HG02798 (cell line): ENCODE data around the gene CD300E.

Experiments used
- ATAC-seq: cut with Tn5 transposase; IDR thresholded peaks from one replicate; pipeline ENCODE4 v1.9.1; 2021; ENCODE audit warnings: mild to moderate bottlenecking; ENCODE audit not compliant: unreplicated experiment, poor library complexity

The CD300E gene

GRCh38 chr17:74569020-74570003 lies 54.2 kb downstream of the CD300E start:
- no peak for ATAC-seq

DNA sequence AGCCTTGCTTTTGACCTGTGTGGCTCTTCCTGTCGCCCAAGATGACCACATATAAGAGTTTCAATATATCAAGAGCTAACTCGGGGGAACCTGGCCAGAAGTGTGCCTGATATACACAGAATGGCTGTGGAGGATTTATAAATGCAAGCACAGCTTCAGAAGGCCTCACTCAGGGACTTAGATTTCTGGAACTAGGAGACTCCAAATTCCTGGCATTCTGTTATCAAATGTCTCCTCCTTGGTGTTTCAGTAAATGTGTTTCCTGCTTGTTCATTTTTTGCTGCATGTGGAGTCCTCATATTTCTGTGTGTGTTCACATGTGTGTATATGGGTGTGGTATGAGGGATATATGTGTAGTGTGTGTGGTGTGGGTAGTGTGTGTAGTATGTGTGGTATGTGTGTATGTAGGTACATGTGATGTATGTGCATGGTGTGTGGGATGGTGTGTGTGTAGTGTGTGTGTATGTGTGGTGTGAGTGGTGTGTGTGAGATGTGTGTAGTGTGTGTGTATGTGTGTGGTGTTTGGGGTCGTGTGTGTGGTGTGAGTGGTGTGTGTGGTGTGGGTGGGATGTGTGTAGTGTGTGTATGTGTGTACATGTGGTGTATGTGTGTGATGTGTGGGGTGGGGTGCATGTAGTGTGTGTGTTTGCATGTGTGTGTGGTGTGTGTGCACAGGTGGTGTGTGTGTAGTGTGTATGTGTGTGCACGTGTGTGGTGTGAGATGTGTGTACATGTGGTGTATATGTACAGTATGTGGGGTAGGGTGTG lies 55.2 kb downstream of the CD300E start:
- no peak for ATAC-seq

DNA sequence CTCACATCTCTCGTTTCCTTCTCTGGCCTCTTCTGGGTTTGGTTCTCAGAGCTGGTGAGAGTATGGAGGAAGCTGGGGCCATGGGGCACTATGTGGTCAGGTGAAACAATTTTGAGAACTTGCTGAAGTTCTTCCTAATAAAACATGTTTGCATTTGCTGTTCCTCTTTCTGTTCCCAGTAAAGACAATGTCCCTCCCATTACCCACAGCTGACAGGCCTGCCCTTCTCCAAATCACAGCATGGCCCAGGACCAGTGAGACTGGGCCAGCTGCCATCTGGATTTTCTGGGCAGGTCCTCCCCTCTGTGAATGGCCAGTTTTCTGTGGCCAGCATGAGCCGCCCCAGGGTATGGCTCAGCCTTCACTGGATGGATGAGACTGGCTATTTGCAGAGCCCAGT lies 56.1 kb downstream of the CD300E start, which contains the start of gene CD300H:
Gene CD300H (minus strand): TSS at position 113 of the 400 bp plus-strand sequence.
- no peak for ATAC-seq

- ATAC-seq, result no peak
Observed at GRCh38 chr17:74566132-74566753, 57.3 kb downstream of the CD300E start.

- no peak for ATAC-seq
Observed at GRCh38 chr17:74565126-74565525, 58.4 kb downstream of the CD300E start.

- no peak for ATAC-seq
Observed at GRCh38 chr17:74563358-74563757, 60.2 kb downstream of the CD300E start.

GRCh38 chr17:74561586-74561985 lies 62.0 kb downstream of the CD300E start:
- ATAC-seq, result no peak
